HuH-7 (cell line): Measurements from ENCODE around the gene TRPV4.

ENCODE experiments used
- DNase-seq: peaks from one replicate; pipeline ENCODE4 v3.0.0; 2011; ENCODE audit warnings: low spot score

The TRPV4 gene

GRCh38 chr12:109739747-109740693, 93.2 kb downstream of the TRPV4 start:
- no peak for DNase-seq

DNA sequence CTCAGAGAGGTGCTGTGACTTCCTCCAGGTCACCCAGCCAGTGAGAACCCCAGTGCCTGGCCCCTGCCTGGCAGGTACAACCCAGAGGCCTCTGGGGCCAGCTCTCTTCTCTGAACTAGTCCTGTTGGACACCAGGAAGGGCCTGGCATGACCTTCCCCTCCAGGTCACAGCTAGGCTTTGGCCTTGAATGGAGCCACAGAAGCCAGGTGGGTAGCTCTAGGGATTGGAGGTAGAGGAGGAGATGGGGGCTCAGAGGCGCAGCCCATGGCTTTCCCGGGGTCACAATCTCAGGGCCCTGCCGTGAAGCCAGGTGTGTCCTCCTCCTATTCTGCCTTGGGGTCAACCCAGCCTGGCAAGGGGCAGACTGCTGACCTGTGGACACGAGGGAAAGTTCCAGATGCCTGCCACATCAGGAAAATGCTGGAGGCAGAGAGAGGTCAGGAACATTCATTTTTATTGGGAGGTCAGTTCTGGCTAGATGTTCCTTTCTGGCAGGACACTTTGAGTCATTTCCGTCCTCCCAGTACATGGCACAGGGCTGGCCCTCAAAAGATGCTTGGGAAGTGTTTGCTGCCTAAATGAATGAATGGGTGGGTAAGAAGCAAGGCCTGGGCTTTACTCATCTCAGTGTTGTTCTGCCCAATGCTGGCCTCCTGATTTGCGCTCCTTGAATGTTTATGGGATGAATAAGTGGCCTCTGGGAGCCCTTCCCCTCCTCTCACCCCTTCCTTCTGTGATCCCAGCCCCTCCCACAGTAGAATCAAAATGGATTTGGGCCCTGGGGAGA, 94.1 kb downstream of the TRPV4 start:
- DNase-seq: no peak

DNA sequence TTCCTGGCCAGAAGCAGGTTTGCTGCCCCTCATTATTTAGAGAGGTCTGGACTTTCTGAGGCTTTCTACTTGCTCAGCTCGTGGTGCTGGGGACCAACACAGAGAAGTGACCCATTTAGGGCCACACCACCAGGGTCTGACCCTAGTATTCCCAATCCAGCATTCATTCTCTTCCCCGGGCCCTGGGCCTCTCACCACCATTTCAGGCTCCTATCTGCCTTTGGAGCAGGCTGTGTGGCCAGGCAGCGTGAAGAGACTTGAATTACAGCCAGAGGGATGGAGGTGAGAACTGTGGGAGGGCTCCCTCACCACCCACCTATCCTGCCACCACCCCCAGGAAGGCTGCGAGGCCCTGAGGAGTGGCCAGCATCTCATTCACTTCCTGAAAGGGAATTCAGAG, 95.0 kb downstream of the TRPV4 start:
- no peak for DNase-seq

GRCh38 chr12:109737631-109738030, 95.6 kb downstream of the TRPV4 start:
- peak; percentile 71 for DNase-seq

GRCh38 chr12:109737126-109737525, 96.1 kb downstream of the TRPV4 start:
- DNase-seq: no peak

DNA sequence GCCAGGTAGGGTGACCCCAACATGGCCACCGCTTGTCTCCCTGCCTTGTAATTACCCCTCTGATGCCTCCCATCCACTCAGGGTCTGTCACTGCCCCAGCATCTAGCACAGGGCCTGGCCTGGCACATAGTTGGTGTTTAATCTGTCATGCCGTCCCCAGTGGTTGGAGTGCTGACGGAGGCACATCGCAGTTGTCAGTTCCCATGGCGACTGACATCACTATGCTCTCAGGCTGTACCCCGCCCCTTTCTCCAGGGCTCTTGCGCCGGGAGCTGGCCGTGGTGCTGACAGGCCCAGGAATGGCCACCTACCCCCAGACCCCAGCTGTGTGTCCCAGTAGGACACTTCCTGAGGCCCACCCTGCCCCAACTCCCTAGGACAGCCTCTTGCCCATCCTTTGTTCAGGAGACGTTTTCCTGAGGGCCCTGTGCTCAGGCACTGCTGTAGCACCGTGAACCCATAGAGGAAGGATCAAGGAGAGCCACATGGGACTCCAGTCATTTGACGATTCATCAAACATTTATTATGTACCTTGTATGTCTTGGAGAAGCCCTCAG, 96.6 kb downstream of the TRPV4 start:
- DNase-seq: peak; percentile 71

DNA sequence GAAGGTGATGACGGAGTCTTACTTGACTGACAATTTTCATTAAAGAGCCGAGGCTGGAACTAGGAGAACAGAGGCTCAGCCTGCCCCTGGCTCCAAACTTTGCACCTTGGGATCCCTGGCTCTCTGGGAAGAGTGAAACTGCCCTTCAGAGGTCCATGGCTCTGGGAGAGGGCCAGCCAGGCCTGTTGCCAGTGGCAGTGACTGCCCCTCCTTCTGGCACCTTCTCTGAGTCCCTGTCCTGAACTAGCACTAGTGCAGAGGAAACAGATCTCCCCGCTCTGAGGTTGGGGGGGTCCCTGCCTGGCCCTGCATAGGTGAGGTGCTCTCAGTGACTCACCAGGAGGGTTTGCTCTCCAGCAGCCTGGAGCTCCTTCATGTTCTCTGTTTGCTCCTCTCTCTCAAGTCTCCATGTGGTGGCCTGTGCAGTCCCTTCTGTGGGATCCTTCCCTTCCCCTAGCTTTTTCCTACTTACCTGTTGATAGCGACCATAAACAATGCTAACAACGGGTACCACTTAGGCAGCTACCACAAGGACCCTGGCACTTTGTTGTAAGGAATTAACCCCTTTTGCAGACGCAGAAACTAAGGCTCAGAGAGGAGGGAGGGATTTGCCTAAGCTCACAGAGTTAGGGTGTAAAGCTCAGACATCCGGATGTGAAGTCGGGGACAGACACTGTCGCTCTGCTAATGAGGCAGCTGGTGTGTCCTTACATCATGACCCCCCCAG, 97.2 kb downstream of the TRPV4 start:
- DNase-seq: no peak

GRCh38 chr12:109735051-109735521, 98.1 kb downstream of the TRPV4 start:
- DNase-seq: no peak

DNA sequence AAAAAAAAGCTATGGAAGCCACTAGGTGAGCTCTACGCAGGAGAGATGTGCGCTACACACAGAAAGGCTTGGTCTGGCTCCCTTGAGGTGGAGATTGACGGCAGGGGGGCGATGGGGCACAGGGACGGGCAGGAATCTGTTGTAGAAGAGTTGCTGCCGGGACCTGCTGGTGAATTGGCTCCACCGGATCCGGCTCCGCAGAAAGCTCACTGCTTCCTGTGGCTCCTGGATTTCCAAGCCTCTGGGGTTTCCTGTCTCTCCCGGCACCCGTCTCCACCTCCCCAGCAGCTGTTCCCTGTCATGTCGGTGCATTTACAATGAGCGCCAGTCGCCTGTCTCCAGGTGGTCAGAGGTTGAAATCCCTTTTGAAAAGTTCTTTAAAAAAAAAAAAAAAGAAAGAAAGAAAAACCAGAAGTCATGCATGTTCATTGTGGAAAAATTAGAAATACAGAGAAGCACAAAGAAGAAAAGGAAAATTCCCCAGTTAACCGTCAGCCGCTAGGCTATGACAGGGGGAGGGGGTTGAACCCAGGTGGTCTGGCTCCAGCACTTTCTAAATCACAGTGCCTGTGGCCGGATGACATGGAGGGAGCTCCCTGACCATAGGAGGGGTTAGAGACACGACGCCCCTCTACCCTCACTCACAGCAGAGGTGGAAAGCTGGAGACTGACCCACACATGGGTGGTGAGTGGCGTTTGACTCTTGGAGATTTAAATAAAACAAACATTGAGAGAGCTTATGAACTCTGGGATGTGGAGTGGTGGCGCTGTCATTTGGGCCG, 98.8 kb downstream of the TRPV4 start:
- DNase-seq: no peak
